Lower lobe of right lung (tissue), 2 donors: Measurements from ENCODE around the gene COQ7. TPM values are rescaled to one million over a fixed set of nuclear protein-coding genes. Genes with fewer than 3 reads are reported as not detected.

ENCODE experiments used
- ATAC-seq, 2 donors: fragments of 200-7000 bp; cut with Tn5 transposase; one replicate each; pipeline ENCODE4 v1.9.1; 2020 to 2022; ENCODE audit warnings: mild to moderate bottlenecking in 2 of 2, moderate library complexity in 2 of 2
- DNase-seq: peaks from one replicate; pipeline ENCODE4 v3.0.0-alpha.2; 2020
- H3K27ac ChIP-seq: fragments of 200-600 bp; one replicate; pipeline ENCODE4 v1.8.0; 2022
- H3K27me3 ChIP-seq: fragments of 200-600 bp; one replicate; pipeline ENCODE4 v1.8.0; 2022; ENCODE audit warnings: low read depth
- H3K36me3 ChIP-seq: fragments of 200-600 bp; one replicate; pipeline ENCODE4 v1.8.0; 2022; ENCODE audit warnings: mild to moderate bottlenecking
- H3K4me1 ChIP-seq: fragments of 200-600 bp; one replicate; pipeline ENCODE4 v1.8.0; 2022
- H3K4me3 ChIP-seq: fragments of 200-600 bp; one replicate; pipeline ENCODE4 v1.8.0; 2022; ENCODE audit warnings: mild to moderate bottlenecking
- H3K9me3 ChIP-seq: fragments of 200-600 bp; one replicate; pipeline ENCODE4 v1.8.0; 2022
- CTCF ChIP-seq: fragments of 200-600 bp; IDR thresholded peaks from one replicate; pipeline ENCODE4 v1.8.0; 2022; ENCODE audit warnings: antibody characterized with exemption, mild to moderate bottlenecking
- intact Hi-C: fragments of 100-400 bp; cut with DNase I; formaldehyde crosslinking; loops from one replicate; pipeline ENCODE4 v1.11.0; 2022
- total RNA-seq: library from RNA; stranded (reverse); fragmentation: NEBNext Ultra II Directional; extraction: Animal tissue kit (Norgen Biotek cat#: 25700); gene quantifications from one replicate; pipeline ENCODE4 v1.2.1, GENCODE V29; 2021
- donor health status: DM: no; HTN: yes; CAD: no; lungs with severe emphysema.

COQ7 gene
- total RNA-seq, 1 donor from 2014 or later: 17.3 TPM

- intact Hi-C loops: no loop called here
- Histone ChIP-seq H3K27me3 (no peaks in the 10 kb centered on the region), H3K4me1 (no peaks in the 10 kb centered on the region), H3K4me3 (no peak overlapping the region), H3K36me3 (peaks cover 4% of the 10 kb centered on the region), H3K27ac (no peak overlapping the region), H3K9me3 (no peaks in the 10 kb centered on the region)
- no peak for TF ChIP-seq CTCF
- DNase-seq (no peak), ATAC-seq (no peak)
Measured at GRCh38 chr16:19031738-19032137, 35.7 kb upstream of the COQ7 start.

- DNase-seq (no peak), ATAC-seq (no peak)
- TF ChIP-seq CTCF: no peak
Measured at GRCh38 chr16:19033761-19034160, 33.7 kb upstream of the COQ7 start.

GRCh38 chr16:19040400-19040799 is 27.0 kb upstream of the COQ7 start:
- H3K9me3 ChIP-seq: no peaks in the 10 kb centered on the region
- no peaks in the 10 kb centered on the region for H3K27me3 ChIP-seq
- ATAC-seq (no peak), DNase-seq (no peak)
- no peak overlapping the region for H3K27ac ChIP-seq
- peaks cover 5% of the 10 kb centered on the region for H3K36me3 ChIP-seq
- no peaks in the 10 kb centered on the region for H3K4me1 ChIP-seq
- no peak overlapping the region for H3K4me3 ChIP-seq
- intact Hi-C loops: no loop called here
- no peak for TF ChIP-seq CTCF

More at GRCh38 chr16:19033761-19034160, 33.7 kb upstream of the COQ7 start:
- Histone ChIP-seq H3K36me3 (peaks cover 4% of the 10 kb centered on the region), H3K4me1 (no peaks in the 10 kb centered on the region), H3K27ac (no peak overlapping the region), H3K4me3 (no peak overlapping the region), H3K27me3 (no peaks in the 10 kb centered on the region), H3K9me3 (no peaks in the 10 kb centered on the region)
- intact Hi-C loops: no loop called here

GRCh38 chr16:19044769-19045168 is 22.6 kb upstream of the COQ7 start:
- DNase-seq (no peak), ATAC-seq (no peak)
- no peak overlapping the region for H3K27ac ChIP-seq
- no peak overlapping the region for H3K4me3 ChIP-seq
- no peaks in the 10 kb centered on the region for H3K4me1 ChIP-seq
- peaks cover 12% of the 10 kb centered on the region for H3K36me3 ChIP-seq
- no peaks in the 10 kb centered on the region for H3K27me3 ChIP-seq
- intact Hi-C loops: no loop called here
- H3K9me3 ChIP-seq: no peaks in the 10 kb centered on the region
- TF ChIP-seq CTCF: no peak

- Histone ChIP-seq H3K4me1 (no peaks in the 10 kb centered on the region), H3K36me3 (peaks cover 12% of the 10 kb centered on the region), H3K27me3 (no peaks in the 10 kb centered on the region), H3K4me3 (no peak overlapping the region), H3K9me3 (no peaks in the 10 kb centered on the region), H3K27ac (no peak overlapping the region)
- ATAC-seq (no peak), DNase-seq (no peak)
- intact Hi-C loops: no loop called here
- no peak for TF ChIP-seq CTCF
Measured at GRCh38 chr16:19046062-19046461, 21.4 kb upstream of the COQ7 start.

- no peak for TF ChIP-seq CTCF
- peaks cover 14% of the 10 kb centered on the region for H3K36me3 ChIP-seq
- H3K9me3 ChIP-seq: no peaks in the 10 kb centered on the region
- DNase-seq (no peak), ATAC-seq (no peak)
- peak overlapping the region; percentile 38 for H3K27ac ChIP-seq
- peaks cover 5% of the 10 kb centered on the region for H3K4me1 ChIP-seq
- no peaks in the 10 kb centered on the region for H3K27me3 ChIP-seq
- intact Hi-C loops: no loop called here
- no peak overlapping the region for H3K4me3 ChIP-seq
Measured at GRCh38 chr16:19062706-19063105, 4.7 kb upstream of the COQ7 start.
